H9 (cell line): Measurements from ENCODE around the gene CFAP65. TPM values are rescaled to one million over a fixed set of nuclear protein-coding genes. Genes with fewer than 3 reads are reported as not detected.

Source experiments
- DNase-seq: peaks from one replicate; pipeline ENCODE4 v3.0.0-alpha.2; 2017
- H2AFZ ChIP-seq: one replicate; pipeline ENCODE4 v1.6.1; 2013; ENCODE audit warnings: mild to moderate bottlenecking, low read length, control low read depth, moderate library complexity
- H2AK5ac ChIP-seq: 2 replicates; pipeline ENCODE4 v1.6.1; 2013; ENCODE audit warnings: low read length, control low read depth, mixed read lengths; ENCODE audit not compliant: insufficient read length
- H2BK120ac ChIP-seq: one replicate; pipeline ENCODE4 v1.6.1; 2013; ENCODE audit warnings: low read depth, mild to moderate bottlenecking, low read length, control low read depth, inconsistent platforms; ENCODE audit not compliant: poor library complexity, severe bottlenecking
- H2BK12ac ChIP-seq: 2 replicates; pipeline ENCODE4 v1.6.1; 2013; ENCODE audit warnings: low read length, control low read depth, mixed read lengths, low read depth; ENCODE audit not compliant: insufficient read length
- H2BK15ac ChIP-seq: 2 replicates; pipeline ENCODE4 v1.6.1; 2013; ENCODE audit warnings: low read depth, low read length, control low read depth
- H2BK20ac ChIP-seq: one replicate; pipeline ENCODE4 v1.6.1; 2013; ENCODE audit warnings: low read depth, mild to moderate bottlenecking, low read length, control low read depth, inconsistent platforms; ENCODE audit not compliant: poor library complexity, severe bottlenecking
- H2BK5ac ChIP-seq: 2 replicates; pipeline ENCODE4 v1.6.1; 2013; ENCODE audit warnings: low read length, control low read depth, mixed read lengths; ENCODE audit not compliant: insufficient read length
- H3K14ac ChIP-seq: 2 replicates; pipeline ENCODE4 v1.6.1; 2013; ENCODE audit warnings: low read length, control low read depth; ENCODE audit not compliant: insufficient read depth
- H3K18ac ChIP-seq: 2 replicates; pipeline ENCODE4 v1.6.1; 2013; ENCODE audit warnings: low read depth, mild to moderate bottlenecking, mixed read lengths, low read length, control low read depth; ENCODE audit not compliant: insufficient read length
- H3K23ac ChIP-seq: 2 replicates; pipeline ENCODE4 v1.6.1; 2013; ENCODE audit warnings: low read length, control low read depth, mixed read lengths, low read depth; ENCODE audit not compliant: insufficient read length
- H3K23me2 ChIP-seq: 2 replicates; pipeline ENCODE4 v1.6.1; 2013; ENCODE audit warnings: low read depth, mild to moderate bottlenecking, mixed read lengths, low read length, control low read depth; ENCODE audit not compliant: insufficient read length, poor library complexity, severe bottlenecking
- H3K27ac ChIP-seq: 2 replicates; pipeline ENCODE4 v1.5.1; 2013; ENCODE audit warnings: low read length, control low read depth, mixed read lengths, low read depth; ENCODE audit not compliant: insufficient read length
- H3K27me3 ChIP-seq: 2 replicates; pipeline ENCODE4 v1.6.1; 2013; ENCODE audit warnings: low read length, control low read depth, inconsistent platforms; ENCODE audit not compliant: insufficient read depth
- H3K4ac ChIP-seq: 2 replicates; pipeline ENCODE4 v1.6.1; 2013; ENCODE audit warnings: low read depth, mild to moderate bottlenecking, control low read depth, inconsistent platforms, low read length, moderate library complexity
- H3K4me1 ChIP-seq: 2 replicates; pipeline ENCODE4 v1.6.1; 2013; ENCODE audit warnings: low read length, control low read depth, inconsistent platforms; ENCODE audit not compliant: insufficient read depth
- H3K4me2 ChIP-seq: 2 replicates; pipeline ENCODE4 v1.6.1; 2013; ENCODE audit warnings: low read length, control low read depth, mixed read lengths; ENCODE audit not compliant: insufficient read length, insufficient read depth
- H3K56ac ChIP-seq: 2 replicates; pipeline ENCODE4 v1.6.1; 2013; ENCODE audit warnings: low read depth, mild to moderate bottlenecking, mixed read lengths, low read length, control low read depth; ENCODE audit not compliant: insufficient read length
- H3K79me1 ChIP-seq: 2 replicates; pipeline ENCODE4 v1.6.1; 2013; ENCODE audit warnings: low read depth, mild to moderate bottlenecking, moderate library complexity, low read length, control low read depth, inconsistent platforms; ENCODE audit not compliant: insufficient read depth, poor library complexity, severe bottlenecking
- H3K79me2 ChIP-seq: 2 replicates; pipeline ENCODE4 v1.6.1; 2013; ENCODE audit warnings: low read length, control low read depth, inconsistent platforms; ENCODE audit not compliant: insufficient read depth
- H3K9ac ChIP-seq: 2 replicates; pipeline ENCODE4 v1.6.1; 2013; ENCODE audit warnings: low read length, control low read depth, mixed read lengths; ENCODE audit not compliant: insufficient read length; ENCODE audit errors: extremely low read depth
- H3K9me3 ChIP-seq: one replicate; pipeline ENCODE4 v1.6.1; 2013; ENCODE audit warnings: low read depth, low read length, inconsistent platforms; ENCODE audit not compliant: control insufficient read depth
- H3T11ph ChIP-seq: one replicate; pipeline ENCODE4 v1.6.1; 2013; ENCODE audit warnings: mild to moderate bottlenecking, low read length, control low read depth, inconsistent platforms
- H4K20me1 ChIP-seq: one replicate; pipeline ENCODE4 v1.6.1; 2013; ENCODE audit not compliant: control insufficient read depth, insufficient read length, insufficient read depth
- H4K5ac ChIP-seq: 2 replicates; pipeline ENCODE4 v1.6.1; 2013; ENCODE audit warnings: low read depth, mild to moderate bottlenecking, mixed read lengths, low read length, control low read depth; ENCODE audit not compliant: insufficient read length
- H4K8ac ChIP-seq: replicated peaks from 2 replicates; pipeline ENCODE4 v1.6.1; 2013; ENCODE audit warnings: low read length, control low read depth, mixed read lengths, low read depth; ENCODE audit not compliant: insufficient read length
- H4K91ac ChIP-seq: 2 replicates; pipeline ENCODE4 v1.6.1; 2013; ENCODE audit warnings: low read depth, mild to moderate bottlenecking, moderate library complexity, mixed read lengths, low read length, control low read depth; ENCODE audit not compliant: insufficient read length
- H3K27ac Mint-ChIP-seq, 3 experiments: 2 replicates in 2 of 3; 3 replicates in 1 of 3; pipeline ENCODE4 v1.8.0; 2020 to 2021; ENCODE audit warnings: mixed read lengths in 3 of 3, mild to moderate bottlenecking in 1 of 3, moderate library complexity in 1 of 3
- H3K27me3 Mint-ChIP-seq: 2 replicates; pipeline ENCODE4 v1.8.0; 2021; ENCODE audit warnings: low read depth, mild to moderate bottlenecking, moderate library complexity, mixed read lengths
- H3K36me3 Mint-ChIP-seq, 3 experiments: 2 replicates in 2 of 3; 3 replicates in 1 of 3; pipeline ENCODE4 v1.8.0; 2020 to 2021; ENCODE audit warnings: low read depth in 3 of 3, mixed read lengths in 3 of 3; ENCODE audit not compliant: insufficient read depth in 1 of 3
- H3K4me1 Mint-ChIP-seq, 2 experiments: 2 replicates each; pipeline ENCODE4 v1.8.0; 2020; ENCODE audit warnings: mixed read lengths in 2 of 2
- H3K4me3 Mint-ChIP-seq, 2 experiments: 2 replicates in 1 of 2; 3 replicates in 1 of 2; pipeline ENCODE4 v1.8.0; 2020 to 2021; ENCODE audit warnings: mild to moderate bottlenecking in 2 of 2, mixed read lengths in 2 of 2, moderate library complexity in 1 of 2
- H3K9me3 Mint-ChIP-seq, 2 experiments: 2 replicates in 1 of 2; 3 replicates in 1 of 2; pipeline ENCODE4 v1.8.0; 2020; ENCODE audit warnings: mild to moderate bottlenecking in 2 of 2, mixed read lengths in 2 of 2, moderate library complexity in 1 of 2
- CTCF ChIP-seq: fragments of 200-600 bp; sonication (generic); conservative IDR thresholded peaks from 3 replicates; pipeline ENCODE4 v1.8.0; 2021; ENCODE audit warnings: antibody characterized with exemption, mild to moderate bottlenecking
- WGBS: extraction: QIAGEN DNeasy Blood & Tissue Kit; methylation state at CpG from one replicate; pipeline ENCODE4 v1.1.7; 2013; ENCODE audit warnings: missing lambda C conversion rate, low lambda C conversion rate, mixed read lengths; ENCODE audit not compliant: insufficient read length; ENCODE audit errors: extremely low coverage; 5-methylcytosine and 5-hydroxymethylcytosine counted together
- total RNA-seq: library from RNA; stranded (reverse); gene quantifications from 2 replicates; pipeline ENCODE4 v1.2.1, GENCODE V29; 2021

CFAP65 gene
- total RNA-seq, 1 experiment from 2014 or later: 0.20 TPM

DNA sequence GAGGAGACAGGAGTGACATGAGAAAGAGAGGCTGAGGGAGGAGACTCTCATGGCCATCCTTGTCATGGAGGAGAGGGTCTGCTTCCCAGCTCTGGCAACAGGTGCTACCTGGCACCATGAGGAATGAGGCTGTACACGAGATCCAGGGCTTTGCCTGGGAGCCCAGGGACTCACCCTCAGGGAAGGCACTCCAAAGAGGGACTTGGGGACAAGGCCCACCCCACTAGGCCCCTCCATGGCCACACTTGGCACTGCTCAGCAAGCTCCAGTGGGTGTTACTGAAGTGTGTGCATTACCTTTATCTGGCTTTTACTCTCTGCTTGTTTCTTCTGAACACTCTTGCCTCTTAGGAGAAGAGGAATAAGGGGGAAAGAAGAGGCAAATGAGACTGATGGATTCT, 2.7 kb downstream of the CFAP65 start:
- Histone ChIP-seq H3K4ac (no peak overlapping the region), H3K27ac (no peak overlapping the region), H3K4me2 (no peak overlapping the region), H3K23me2 (peaks cover 6% of the 10 kb centered on the region), H2BK20ac (no peak overlapping the region), H3K79me1 (no peaks in the 10 kb centered on the region), H2BK5ac (no peak overlapping the region), H3K27me3 (no peaks in the 10 kb centered on the region; the same call in 1 of the 2 replicates), H3K18ac (no peak overlapping the region), H3K9ac (no peak overlapping the region), H4K91ac (no peak overlapping the region), H2BK12ac (no peak overlapping the region), H3K56ac (no peak overlapping the region), H3K79me2 (no peaks in the 10 kb centered on the region), H4K5ac (no peak overlapping the region), H3K23ac (no peak overlapping the region), H2BK15ac (no peak overlapping the region), H3K4me1 (peaks cover 3% of the 10 kb centered on the region; the same call in 1 of the 2 replicates), H3T11ph (no peak overlapping the region), H2AFZ (no peak overlapping the region), H2AK5ac (no peak overlapping the region), H2BK120ac (no peak overlapping the region), H3K14ac (no peak overlapping the region), H4K20me1 (no peaks in the 10 kb centered on the region), H3K9me3 (no peaks in the 10 kb centered on the region), H4K8ac (no peak overlapping the region)
- Mint-ChIP-seq H3K4me3 (no peak overlapping the region), H3K4me1 (peaks cover 6 to 11% of the 10 kb centered on the region in 2 experiments), H3K27me3 (peaks cover 66% of the 10 kb centered on the region), H3K27ac (no peak overlapping the region), H3K9me3 (no peaks in the 10 kb centered on the region), H3K36me3 (no peaks in the 10 kb centered on the region)
- no peak for TF ChIP-seq CTCF
- no CpG with 5 or more reads among the region's 1 CpG for WGBS
- DNase-seq: no peak
